Stimulated activated CD8-positive, alpha-beta memory T cell treated with anti-CD3 and anti-CD28 coated beads, Interleukin-12 subunit alpha, Interleukin-12 subunit beta, amount 100 ng/mL, for 1 hour (primary cell): ENCODE results near the gene TSEN34.
"Not testable (repeated sequence)": the region's sequence is repeated elsewhere in the genome, so short reads cannot be mapped to it uniquely, and the experiment has no call there.

ENCODE experiments used
- DNase-seq: peaks from one replicate; pipeline ENCODE4 v3.0.0-alpha.2; 2020; ENCODE audit warnings: low read depth

Gene TSEN34

GRCh38 chr19:54209058-54209810 is 18.1 kb downstream of the TSEN34 start:
- DNase-seq = no peak

- DNase-seq = no peak
Measured at GRCh38 chr19:54209811-54210494, 18.8 kb downstream of the TSEN34 start.

GRCh38 chr19:54211235-54211634 is 20.1 kb downstream of the TSEN34 start:
- no peak for DNase-seq

GRCh38 chr19:54214217-54214616 is 23.1 kb downstream of the TSEN34 start:
- DNase-seq = not testable (repeated sequence)

- DNase-seq = not testable (repeated sequence)
Measured at GRCh38 chr19:54214734-54215133, 23.6 kb downstream of the TSEN34 start.

- DNase-seq = no peak
Measured at GRCh38 chr19:54216869-54217268, 25.8 kb downstream of the TSEN34 start.

GRCh38 chr19:54217517-54218247 is 26.6 kb downstream of the TSEN34 start:
- DNase-seq = not testable (repeated sequence)

- no peak for DNase-seq
Measured at GRCh38 chr19:54218259-54218658, 27.2 kb downstream of the TSEN34 start.

- DNase-seq = no peak
Measured at GRCh38 chr19:54218960-54219661, 28.0 kb downstream of the TSEN34 start.

- DNase-seq = not testable (repeated sequence)
Measured at GRCh38 chr19:54219702-54220101, 28.6 kb downstream of the TSEN34 start.

GRCh38 chr19:54221947-54222346 is 30.8 kb downstream of the TSEN34 start:
- not testable (repeated sequence) for DNase-seq

GRCh38 chr19:54222474-54223276 is 31.6 kb downstream of the TSEN34 start, which contains the start of gene LILRB3:
Gene LILRB3, minus strand, starts transcription at chr19:54223007. Its CDS starts 31 bp downstream, at chr19:54222976.
- not testable (repeated sequence) for DNase-seq

GRCh38 chr19:54223277-54223936 is 32.3 kb downstream of the TSEN34 start:
- not testable (repeated sequence) for DNase-seq

GRCh38 chr19:54223937-54224281 is 32.8 kb downstream of the TSEN34 start:
- not testable (repeated sequence) for DNase-seq

GRCh38 chr19:54224619-54225018 is 33.5 kb downstream of the TSEN34 start:
- DNase-seq = not testable (repeated sequence)

- no peak for DNase-seq
Measured at GRCh38 chr19:54229146-54229545, 38.0 kb downstream of the TSEN34 start.

- DNase-seq = no peak
Measured at GRCh38 chr19:54230031-54230430, 38.9 kb downstream of the TSEN34 start.

- DNase-seq = peak; percentile 85
Measured at GRCh38 chr19:54231077-54231931, 40.2 kb downstream of the TSEN34 start.

GRCh38 chr19:54233941-54234340 is 42.8 kb downstream of the TSEN34 start:
- no peak for DNase-seq
